Fibroblast of lung (primary cell): ENCODE data around the gene MYO1D.

ENCODE experiments used
- CTCF ChIP-seq, 2 donors: IDR thresholded peaks in 1 of 2; conservative IDR thresholded peaks in 1 of 2; 1 replicate in 1 of 2; 2 replicates in 1 of 2; pipeline ENCODE4 v1.5.1; 2011 to 2012; ENCODE audit warnings: low read length in 2 of 2, control low read depth in 1 of 2, inconsistent platforms in 1 of 2, low read depth in 1 of 2, mild to moderate bottlenecking in 1 of 2
- EZH2 ChIP-seq: IDR thresholded peaks from 2 replicates; pipeline ENCODE4 v1.5.1; 2012; ENCODE audit warnings: low read length, control low read depth, mild to moderate bottlenecking; ENCODE audit errors: missing control alignments

DNA sequence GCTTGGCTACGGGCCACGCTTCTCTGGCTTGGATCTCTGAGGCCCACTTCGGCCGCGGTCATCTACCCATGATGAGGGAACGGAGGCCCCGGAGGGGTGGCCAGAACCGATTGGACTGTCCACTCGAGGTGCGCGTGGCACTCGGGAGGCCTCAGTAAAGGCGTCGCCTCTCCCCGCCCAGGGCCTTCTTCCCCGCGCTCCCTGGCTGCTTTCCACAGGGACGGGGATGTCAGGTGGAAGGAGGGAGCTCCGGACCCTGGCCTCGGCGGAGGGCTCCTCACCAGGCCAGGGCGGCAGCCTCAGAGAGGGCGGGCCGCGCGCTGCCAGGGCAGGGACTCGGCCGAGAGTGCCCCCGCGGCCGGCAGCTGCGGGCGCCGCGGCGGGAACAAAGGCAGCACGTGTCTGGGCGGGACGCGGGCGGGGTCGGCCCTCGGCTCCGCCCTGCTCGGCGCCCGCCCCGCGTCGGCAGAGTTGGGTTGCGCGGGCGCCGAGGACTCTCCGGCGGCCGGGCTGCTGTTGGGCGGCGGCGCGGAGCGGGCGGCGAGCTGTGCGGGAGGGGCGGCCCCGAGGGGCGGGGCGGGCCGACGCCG lies 390.7 kb downstream of the MYO1D start:
- TF ChIP-seq CTCF (conservative IDR thresholded peaks at IDR 0.05 in 1 of 2, IDR thresholded peaks at IDR 0.05 in 1 of 2; ENCODE audit: low read depth in 1 of 2, low read length in 2 of 2), result no peak
- TF ChIP-seq EZH2, result no peak
